IPS-18a (cell line): ENCODE measurements around the gene B3GNT5.
A peak's percentile ranks its signal among the peaks of the same experiment; 100 is the strongest.

ENCODE experiments used
- H3K27ac ChIP-seq: one replicate; pipeline ENCODE4 v1.5.1; 2013; ENCODE audit warnings: low read length
- H3K27me3 ChIP-seq: one replicate; pipeline ENCODE4 v1.6.1; 2013; ENCODE audit warnings: mild to moderate bottlenecking, low read length; ENCODE audit not compliant: control insufficient read depth, insufficient read depth
- H3K36me3 ChIP-seq: one replicate; pipeline ENCODE4 v1.6.1; 2013; ENCODE audit warnings: low read depth, low read length; ENCODE audit not compliant: control insufficient read depth
- H3K4me1 ChIP-seq: one replicate; pipeline ENCODE4 v1.6.1; 2013; ENCODE audit warnings: low read depth, low read length; ENCODE audit not compliant: control insufficient read depth
- H3K4me3 ChIP-seq: one replicate; pipeline ENCODE4 v1.5.1; 2013; ENCODE audit warnings: low read length
- H3K9ac ChIP-seq: one replicate; pipeline ENCODE4 v1.6.1; 2013; ENCODE audit warnings: mild to moderate bottlenecking, low read length, moderate library complexity
- H3K9me3 ChIP-seq: one replicate; pipeline ENCODE4 v1.6.1; 2013; ENCODE audit warnings: low read depth, low read length; ENCODE audit not compliant: control insufficient read depth

Gene B3GNT5, protein sequence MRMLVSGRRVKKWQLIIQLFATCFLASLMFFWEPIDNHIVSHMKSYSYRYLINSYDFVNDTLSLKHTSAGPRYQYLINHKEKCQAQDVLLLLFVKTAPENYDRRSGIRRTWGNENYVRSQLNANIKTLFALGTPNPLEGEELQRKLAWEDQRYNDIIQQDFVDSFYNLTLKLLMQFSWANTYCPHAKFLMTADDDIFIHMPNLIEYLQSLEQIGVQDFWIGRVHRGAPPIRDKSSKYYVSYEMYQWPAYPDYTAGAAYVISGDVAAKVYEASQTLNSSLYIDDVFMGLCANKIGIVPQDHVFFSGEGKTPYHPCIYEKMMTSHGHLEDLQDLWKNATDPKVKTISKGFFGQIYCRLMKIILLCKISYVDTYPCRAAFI

DNA sequence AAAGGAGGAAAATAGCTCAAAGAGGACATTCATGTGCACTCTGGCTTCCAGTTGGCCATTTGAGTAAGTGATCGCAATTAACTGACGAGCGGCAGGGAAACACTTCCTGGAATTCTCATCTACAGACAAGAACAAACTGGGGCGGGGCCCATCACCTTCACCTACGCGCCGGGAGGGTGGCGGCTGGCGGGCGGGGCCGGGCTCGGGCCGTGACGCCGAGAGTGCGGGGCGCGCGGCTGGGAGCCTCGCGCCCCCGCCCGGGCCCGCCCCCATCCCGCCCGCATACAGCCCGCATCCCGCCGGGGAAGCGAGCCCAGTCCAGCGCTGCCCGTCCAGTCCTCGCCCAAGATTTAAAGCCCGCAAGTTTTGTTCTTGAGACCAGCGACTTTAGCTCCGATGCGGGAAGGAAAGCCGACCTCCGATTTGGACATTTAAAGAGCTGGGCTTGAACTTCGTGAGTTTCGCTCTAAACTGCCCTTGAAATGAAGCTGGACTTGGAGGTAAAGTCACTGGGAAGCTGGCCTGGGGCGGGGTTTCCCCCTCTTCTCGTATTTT is at the start of gene B3GNT5:
Gene B3GNT5, plus strand, starts transcription at position 281 of the 555 bp plus-strand sequence. CDS start 16,546 bp downstream, outside the sequence.
- Histone ChIP-seq H3K9ac (peak within 1 kb of the TSS; percentile 71), H3K36me3 (no peaks in the 10 kb centered on the region), H3K4me1 (peaks cover 28% of the 10 kb centered on the region), H3K9me3 (no peaks in the 10 kb centered on the region), H3K27ac (no peak within 1 kb of the TSS), H3K4me3 (peak within 1 kb of the TSS; percentile 84), H3K27me3 (peaks cover 43% of the 10 kb centered on the region)

GRCh38 chr3:183203670-183204069 is 49.4 kb upstream of the B3GNT5 start:
- no peaks in the 10 kb centered on the region for H3K27me3 ChIP-seq
- H3K4me3 ChIP-seq: no peak overlapping the region
- no peak overlapping the region for H3K9ac ChIP-seq
- no peak overlapping the region for H3K27ac ChIP-seq
- H3K36me3 ChIP-seq: no peaks in the 10 kb centered on the region
- H3K9me3 ChIP-seq: no peaks in the 10 kb centered on the region
- H3K4me1 ChIP-seq: peaks cover 7% of the 10 kb centered on the region

DNA sequence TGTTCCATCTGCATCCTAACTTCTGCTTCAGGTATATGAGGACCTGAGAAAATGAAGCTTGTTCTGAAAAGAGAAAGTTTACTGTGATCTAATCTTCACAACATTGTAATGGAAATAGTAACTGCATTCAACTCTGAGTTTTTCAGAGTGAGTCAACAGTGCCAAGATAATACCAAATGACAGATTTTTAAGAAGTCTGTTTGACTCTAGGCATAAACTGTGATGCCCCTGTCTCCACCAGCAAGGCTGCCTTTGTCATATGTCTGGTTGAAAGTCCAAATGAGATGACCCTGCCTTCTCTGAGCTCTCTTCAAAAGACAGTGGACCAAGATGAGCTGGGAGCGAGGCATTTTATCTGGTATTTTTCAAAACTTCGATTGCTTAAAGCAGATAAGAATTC is 44.8 kb upstream of the B3GNT5 start:
- Histone ChIP-seq H3K4me1 (peaks cover 7% of the 10 kb centered on the region), H3K27ac (no peak overlapping the region), H3K36me3 (no peaks in the 10 kb centered on the region), H3K9me3 (no peaks in the 10 kb centered on the region), H3K27me3 (no peaks in the 10 kb centered on the region), H3K9ac (no peak overlapping the region), H3K4me3 (no peak overlapping the region)

- H3K9ac ChIP-seq: no peak overlapping the region
- H3K9me3 ChIP-seq: no peaks in the 10 kb centered on the region
- no peak overlapping the region for H3K4me3 ChIP-seq
- no peaks in the 10 kb centered on the region for H3K27me3 ChIP-seq
- H3K36me3 ChIP-seq: no peaks in the 10 kb centered on the region
- H3K4me1 ChIP-seq: peaks cover 7% of the 10 kb centered on the region
- no peak overlapping the region for H3K27ac ChIP-seq
Observed at GRCh38 chr3:183208800-183209199, 44.3 kb upstream of the B3GNT5 start.

DNA sequence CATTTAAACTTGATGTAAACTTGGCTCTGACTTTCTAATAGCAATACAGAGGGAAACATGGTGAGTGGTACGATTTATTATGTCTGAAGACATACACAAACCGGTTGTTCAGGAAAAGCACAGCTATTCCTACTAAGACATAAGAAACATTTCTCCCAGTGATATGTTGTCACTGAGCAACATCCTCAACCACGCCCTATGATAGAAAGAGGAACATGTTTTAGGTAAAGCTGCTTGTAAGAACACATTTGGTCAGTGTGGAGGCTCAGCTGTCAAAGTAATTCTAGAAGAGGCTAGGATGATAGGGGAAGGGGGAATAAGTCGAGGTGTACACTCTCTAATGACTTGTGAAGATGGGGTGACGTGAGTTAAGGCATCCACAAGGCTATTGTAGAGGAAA is 42.7 kb upstream of the B3GNT5 start:
- Histone ChIP-seq H3K9me3 (no peaks in the 10 kb centered on the region), H3K4me3 (no peak overlapping the region), H3K27ac (no peak overlapping the region), H3K27me3 (no peaks in the 10 kb centered on the region), H3K4me1 (peaks cover 7% of the 10 kb centered on the region), H3K9ac (no peak overlapping the region), H3K36me3 (no peaks in the 10 kb centered on the region)

DNA sequence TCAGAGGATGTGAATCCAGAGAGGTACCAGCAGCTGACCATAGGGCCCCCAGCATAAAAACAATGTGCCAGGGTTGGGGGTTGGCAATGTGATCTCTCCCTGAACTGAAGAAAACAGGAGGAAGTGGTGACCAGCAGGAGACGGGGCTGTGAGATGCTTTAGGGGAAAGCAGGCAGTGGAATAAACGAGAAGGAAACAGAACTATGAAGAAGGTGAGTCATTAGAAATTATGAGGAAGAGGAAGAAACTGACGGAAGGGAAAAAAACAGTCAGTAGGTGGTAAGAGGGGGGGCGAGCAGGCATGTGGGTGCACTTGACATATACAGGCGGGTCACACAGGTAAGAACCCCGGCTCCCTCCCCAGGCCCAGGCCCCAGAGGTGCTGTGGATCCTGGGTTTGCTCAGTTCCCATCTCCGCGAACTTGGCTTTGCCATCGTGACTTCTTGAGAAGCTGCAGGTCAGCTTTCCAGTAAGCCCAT is 42.2 kb upstream of the B3GNT5 start:
- Histone ChIP-seq H3K9me3 (no peaks in the 10 kb centered on the region), H3K9ac (no peak overlapping the region), H3K4me1 (peaks cover 1% of the 10 kb centered on the region), H3K4me3 (no peak overlapping the region), H3K27me3 (no peaks in the 10 kb centered on the region), H3K27ac (no peak overlapping the region), H3K36me3 (no peaks in the 10 kb centered on the region)

- H3K9ac ChIP-seq: no peak overlapping the region
- no peaks in the 10 kb centered on the region for H3K9me3 ChIP-seq
- no peak overlapping the region for H3K27ac ChIP-seq
- H3K36me3 ChIP-seq: no peaks in the 10 kb centered on the region
- no peaks in the 10 kb centered on the region for H3K4me1 ChIP-seq
- no peaks in the 10 kb centered on the region for H3K27me3 ChIP-seq
- H3K4me3 ChIP-seq: no peak overlapping the region
Observed at GRCh38 chr3:183211352-183211751, 41.7 kb upstream of the B3GNT5 start.

DNA sequence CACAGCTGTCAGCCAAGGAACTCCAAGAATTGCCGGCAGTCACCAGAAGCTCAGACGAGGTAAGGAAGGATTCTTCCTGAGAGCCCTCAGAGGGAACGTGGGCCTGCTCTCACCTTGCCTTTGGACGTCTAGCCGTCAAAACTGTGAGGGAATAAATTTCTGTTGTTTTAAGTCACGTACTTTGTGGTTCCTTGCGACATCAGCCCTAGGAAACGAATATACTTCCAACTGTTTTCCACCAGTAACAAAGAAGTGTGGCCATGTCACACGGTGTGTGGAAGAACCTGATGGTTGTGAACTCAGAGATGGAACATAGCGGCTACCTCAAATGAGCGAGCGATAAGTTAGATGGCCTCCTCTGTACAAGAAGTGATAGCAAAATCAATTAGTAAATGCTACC is 41.0 kb upstream of the B3GNT5 start:
- no peak overlapping the region for H3K9ac ChIP-seq
- H3K9me3 ChIP-seq: no peaks in the 10 kb centered on the region
- no peaks in the 10 kb centered on the region for H3K27me3 ChIP-seq
- no peak overlapping the region for H3K27ac ChIP-seq
- H3K36me3 ChIP-seq: no peaks in the 10 kb centered on the region
- no peaks in the 10 kb centered on the region for H3K4me1 ChIP-seq
- no peak overlapping the region for H3K4me3 ChIP-seq

DNA sequence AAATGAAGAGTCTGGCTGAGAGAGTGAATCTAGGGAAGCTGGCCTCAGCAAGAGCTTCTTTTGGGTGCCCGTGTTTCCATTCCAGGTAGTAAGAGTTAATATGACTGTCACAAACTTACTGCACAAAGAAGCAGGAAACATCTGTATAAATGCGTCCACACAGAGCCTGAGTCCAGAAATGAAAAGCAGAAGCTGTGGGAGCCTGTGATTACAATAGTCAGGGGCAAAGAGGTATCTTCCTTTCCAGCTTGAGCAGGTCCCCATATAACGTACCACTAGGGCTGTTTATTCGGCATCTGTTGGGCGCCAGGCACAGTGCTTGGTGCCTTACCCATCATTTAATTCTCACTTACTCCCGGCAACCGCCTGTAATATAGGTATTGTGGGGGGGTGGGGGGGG is 40.5 kb upstream of the B3GNT5 start:
- H3K27ac ChIP-seq: no peak overlapping the region
- H3K9ac ChIP-seq: no peak overlapping the region
- no peaks in the 10 kb centered on the region for H3K36me3 ChIP-seq
- no peak overlapping the region for H3K4me3 ChIP-seq
- H3K27me3 ChIP-seq: no peaks in the 10 kb centered on the region
- H3K4me1 ChIP-seq: no peaks in the 10 kb centered on the region
- no peaks in the 10 kb centered on the region for H3K9me3 ChIP-seq

DNA sequence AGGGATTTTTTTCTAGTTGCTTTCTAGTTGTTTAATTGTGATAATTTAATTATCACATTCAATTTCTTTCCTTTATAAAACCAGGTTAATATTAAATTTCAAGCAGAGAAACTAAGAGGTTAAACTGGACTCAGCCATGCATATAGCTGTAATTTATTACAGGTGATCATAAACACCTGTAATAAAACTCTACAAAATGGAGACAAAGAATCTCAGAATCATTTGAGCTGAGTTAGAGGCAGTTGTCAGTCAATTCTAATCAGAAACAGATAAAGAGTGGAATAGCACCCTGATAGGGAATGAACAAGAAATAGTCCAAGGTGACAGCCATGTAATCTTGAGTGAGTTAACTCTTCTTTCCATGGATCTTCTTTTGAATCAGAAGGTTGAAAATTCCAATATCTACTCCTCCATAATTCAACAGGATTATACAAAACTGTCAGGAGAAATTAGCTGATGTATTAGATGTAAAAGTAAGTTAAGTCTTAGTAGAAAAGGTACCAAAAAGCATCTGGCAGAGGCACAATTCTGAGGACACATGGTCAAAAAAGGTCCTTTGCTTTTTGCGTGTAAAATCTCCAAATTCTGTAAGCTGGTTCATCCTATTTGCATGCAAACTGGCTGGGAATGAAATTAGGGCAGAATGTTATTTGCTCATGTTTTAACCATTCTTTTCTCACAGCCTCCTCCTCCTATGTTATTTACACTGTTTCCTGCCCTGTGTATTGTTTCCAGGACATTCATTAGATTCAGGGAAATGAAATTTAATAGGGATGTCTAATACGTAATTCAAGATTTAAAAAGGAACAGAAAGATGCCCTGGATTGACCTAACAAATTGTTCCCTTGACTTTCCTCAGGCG is 39.4 kb upstream of the B3GNT5 start:
- no peaks in the 10 kb centered on the region for H3K27me3 ChIP-seq
- no peak overlapping the region for H3K27ac ChIP-seq
- no peak overlapping the region for H3K4me3 ChIP-seq
- no peaks in the 10 kb centered on the region for H3K4me1 ChIP-seq
- H3K9me3 ChIP-seq: no peaks in the 10 kb centered on the region
- no peaks in the 10 kb centered on the region for H3K36me3 ChIP-seq
- H3K9ac ChIP-seq: no peak overlapping the region

- H3K36me3 ChIP-seq: no peaks in the 10 kb centered on the region
Observed at GRCh38 chr3:183214277-183214612, 38.8 kb upstream of the B3GNT5 start.

More at GRCh38 chr3:183214277-183214612, 38.8 kb upstream of the B3GNT5 start:
- no peak overlapping the region for H3K4me3 ChIP-seq
- H3K9me3 ChIP-seq: no peaks in the 10 kb centered on the region
- no peak overlapping the region for H3K27ac ChIP-seq
- H3K9ac ChIP-seq: no peak overlapping the region
- H3K4me1 ChIP-seq: no peaks in the 10 kb centered on the region
- H3K27me3 ChIP-seq: no peaks in the 10 kb centered on the region
